Pancreas (tissue), 10 donors: ENCODE results near the gene CEP128. TPM values are rescaled to one million over a fixed set of nuclear protein-coding genes. Genes with fewer than 3 reads are reported as not detected.

ENCODE experiments used
- ATAC-seq, 4 donors: fragments of 200-7000 bp; cut with Tn5 transposase; one replicate each; pipeline versions ENCODE4 v1.8.0 to v1.9.1; 2020; ENCODE audit warnings: mild to moderate bottlenecking in 4 of 4, moderate library complexity in 4 of 4
- DNase-seq, 6 donors: peaks; one replicate each; pipeline ENCODE4 v3.0.0-alpha.2; 2020
- FAIRE-seq: peaks from 2 replicates; lab custom pipeline; 2012; peaks lifted over from hg19 to GRCh38; lab: Jason Lieb, UNC
- H3K27ac ChIP-seq, 4 donors: fragments of 200-600 bp; sonication (generic); 1 replicate in 3 of 4; 2 replicates in 1 of 4; pipeline versions ENCODE4 v1.5.0 to v1.8.0; 2020
- H3K27me3 ChIP-seq, 4 donors: fragments of 200-600 bp; one replicate each; pipeline ENCODE4 v1.8.0; 2021
- H3K36me3 ChIP-seq, 3 donors: fragments of 200-600 bp; sonication (generic) in 1 of 3; one replicate each; pipeline versions ENCODE4 v1.5.0 to v1.8.0; 2020 to 2021
- H3K4me1 ChIP-seq, 3 donors: fragments of 200-600 bp; one replicate each; pipeline ENCODE4 v1.8.0; 2021
- H3K4me3 ChIP-seq, 4 donors: fragments of 200-600 bp; sonication (generic) in 2 of 4; one replicate each; pipeline versions ENCODE4 v1.5.0 to v1.8.0; 2020 to 2021
- H3K9me3 ChIP-seq, 4 donors: fragments of 200-600 bp; one replicate each; pipeline ENCODE4 v1.8.0; 2021
- CTCF ChIP-seq, 4 donors: fragments of 200-600 bp; sonication (generic) in 3 of 4; IDR thresholded peaks; one replicate each; pipeline versions ENCODE4 v1.5.0 to v1.8.0; 2021; ENCODE audit warnings: antibody characterized with exemption in 4 of 4
- whole genome bisulfite sequencing, 2 donors: extraction: QIAGEN DNeasy Blood & Tissue Kit; methylation state at CpG; one replicate each; pipeline ENCODE4 v1.1.7; 2013; 5-methylcytosine and 5-hydroxymethylcytosine counted together
- intact Hi-C, 3 donors: fragments of 100-400 bp; cut with DNase I; formaldehyde crosslinking; loops; one replicate each; pipeline versions ENCODE4 v1.11.1 to v1.14.2; 2022
- polyA plus RNA-seq, 2 donors: library from polyadenylated mRNA; stranded (reverse); fragments of 200-250 nt; gene quantifications; one replicate each; pipeline ENCODE4 v1.2.3, GENCODE V29; 2013
- total RNA-seq, 6 donors: library from RNA; stranded (reverse); fragmentation: NEBNext Ultra II Directional in 4 of 6; extraction: Animal tissue kit (Norgen Biotek cat#: 25700) in 4 of 6; gene quantifications; one replicate each; pipeline versions ENCODE4 v1.2.1 to v1.2.4, GENCODE V29; 2021 to 2023
- donor health status: healthy with polysubstance abuse.
- donor health status: DM: no; HTN: no; CAD: no; lungs with moderate emphysema.
- donor health status: DM: no; HTN: no; CAD: no.
- donor health status: control.
- donor health status: control.
- donor health status: Bipolar disorder and iron deficiency.
- donor health status: DM: yes; HTN: yes; CAD: no.
- donor health status: DM: no; HTN: no; CAD: no.
- donor health status: DM: no; HTN: no; CAD: no.
- donor health status: DM: yes; HTN: yes; CAD: no.

Gene CEP128
- total and polyA plus RNA-seq, 8 donors, result 0.92 to 2.8 (median 2.0) TPM

GRCh38 chr14:80946797-80947196, 5.3 kb upstream of the CEP128 start:
- ATAC-seq (no peak), DNase-seq (no peak), FAIRE-seq (no peak)
- Histone ChIP-seq H3K27ac (no peak overlapping the region), H3K4me3 (no peak overlapping the region), H3K9me3 (no peaks in the 10 kb centered on the region), H3K27me3 (peaks cover 0 to 4% (median 0%) of the 10 kb centered on the region in 4 donors), H3K4me1 (peaks cover 0 to 4% (median 0%) of the 10 kb centered on the region in 3 donors), H3K36me3 (no peaks in the 10 kb centered on the region)
- WGBS, 2 donors, result 36 to 46% methylated on average over 4 of the region's 4 CpGs
- intact Hi-C loops, result no loop called here
- TF ChIP-seq CTCF (IDR thresholded peaks at IDR 0.05), result no peak

GRCh38 chr14:80946187-80946586, 4.6 kb upstream of the CEP128 start:
- no peak for FAIRE-seq
- Histone ChIP-seq H3K9me3 (no peaks in the 10 kb centered on the region), H3K36me3 (no peaks in the 10 kb centered on the region), H3K4me3 (no peak overlapping the region), H3K27me3 (peaks cover 0 to 4% (median 0%) of the 10 kb centered on the region in 4 donors), H3K4me1 (peaks cover 0 to 4% (median 0%) of the 10 kb centered on the region in 3 donors), H3K27ac (no peak overlapping the region)
- intact Hi-C loops, result no loop called here
- 55 to 60% methylated on average over 1 of the region's 1 CpG for WGBS, 2 donors
- no peak for TF ChIP-seq CTCF (IDR thresholded peaks at IDR 0.05)
- ATAC-seq, result no peak
- DNase-seq, result no peak

- TF ChIP-seq CTCF (IDR thresholded peaks at IDR 0.05), result no peak
- no peak for ATAC-seq
- Histone ChIP-seq H3K27me3 (peaks cover 0 to 4% (median 0%) of the 10 kb centered on the region in 4 donors), H3K27ac (no peak overlapping the region), H3K4me3 (no peak overlapping the region), H3K4me1 (peaks cover 0 to 9% (median 0%) of the 10 kb centered on the region in 3 donors), H3K36me3 (no peaks in the 10 kb centered on the region), H3K9me3 (no peaks in the 10 kb centered on the region)
- 54 to 67% methylated on average over 5 of the region's 5 CpGs for WGBS, 2 donors
- no peak for FAIRE-seq
- DNase-seq, result no peak
- intact Hi-C loops, result no loop called here
Measured at GRCh38 chr14:80944861-80945617, 3.5 kb upstream of the CEP128 start.

GRCh38 chr14:80942191-80942600, 658 bp upstream of the CEP128 start:
- intact Hi-C loops, result no loop called here
- peak overlapping the region in 2 of 4 donors; percentile 50 to 86 for H3K4me3 ChIP-seq
- no peak overlapping the region for H3K27ac ChIP-seq

More at GRCh38 chr14:80942191-80942600, 658 bp upstream of the CEP128 start:
- no peaks in the 10 kb centered on the region for H3K27me3 ChIP-seq
- no peaks in the 10 kb centered on the region for H3K9me3 ChIP-seq
- FAIRE-seq (no peak), ATAC-seq (no peak), DNase-seq (no peak)
- TF ChIP-seq CTCF (IDR thresholded peaks at IDR 0.05), result no peak
- no peaks in the 10 kb centered on the region for H3K36me3 ChIP-seq
- peaks cover 0 to 9% (median 0%) of the 10 kb centered on the region in 3 donors for H3K4me1 ChIP-seq
- WGBS, 2 donors, result 23 to 26% methylated on average over 5 of the region's 5 CpGs
